Uterus (tissue), 2 donors: Measurements from ENCODE around the gene DYNLT2B.

Source experiments
- POLR2A ChIP-seq, 2 donors: fragments of 450-650 bp; IDR thresholded peaks; one replicate each; pipeline ENCODE4 v1.6.1; 2016; ENCODE audit warnings: antibody characterized with exemption in 2 of 2, mild to moderate bottlenecking in 1 of 2, moderate library complexity in 1 of 2
- TF ChIP-seq, protein P1 (sequence below), 4 experiments: fragments of 200-600 bp in 2 of 4; fragments of 450-650 bp in 2 of 4; sonication (generic) in 2 of 4; IDR thresholded peaks; one replicate each; pipeline ENCODE4 v1.5.1; 2016 to 2019; ENCODE audit warnings: antibody characterized with exemption in 4 of 4, mild to moderate bottlenecking in 2 of 4, moderate library complexity in 1 of 4

- TF ChIP-seq, protein P1, sequence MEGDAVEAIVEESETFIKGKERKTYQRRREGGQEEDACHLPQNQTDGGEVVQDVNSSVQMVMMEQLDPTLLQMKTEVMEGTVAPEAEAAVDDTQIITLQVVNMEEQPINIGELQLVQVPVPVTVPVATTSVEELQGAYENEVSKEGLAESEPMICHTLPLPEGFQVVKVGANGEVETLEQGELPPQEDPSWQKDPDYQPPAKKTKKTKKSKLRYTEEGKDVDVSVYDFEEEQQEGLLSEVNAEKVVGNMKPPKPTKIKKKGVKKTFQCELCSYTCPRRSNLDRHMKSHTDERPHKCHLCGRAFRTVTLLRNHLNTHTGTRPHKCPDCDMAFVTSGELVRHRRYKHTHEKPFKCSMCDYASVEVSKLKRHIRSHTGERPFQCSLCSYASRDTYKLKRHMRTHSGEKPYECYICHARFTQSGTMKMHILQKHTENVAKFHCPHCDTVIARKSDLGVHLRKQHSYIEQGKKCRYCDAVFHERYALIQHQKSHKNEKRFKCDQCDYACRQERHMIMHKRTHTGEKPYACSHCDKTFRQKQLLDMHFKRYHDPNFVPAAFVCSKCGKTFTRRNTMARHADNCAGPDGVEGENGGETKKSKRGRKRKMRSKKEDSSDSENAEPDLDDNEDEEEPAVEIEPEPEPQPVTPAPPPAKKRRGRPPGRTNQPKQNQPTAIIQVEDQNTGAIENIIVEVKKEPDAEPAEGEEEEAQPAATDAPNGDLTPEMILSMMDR (IDR thresholded peaks at IDR 0.05), result no peak
- no peak for TF ChIP-seq POLR2A (IDR thresholded peaks at IDR 0.05)
These were observed 42.5 kb upstream of the DYNLT2B start for GRCh38 chr3:196360586-196360985.
